GM23338 (cell line): ENCODE data around the gene DLST. TPM values are rescaled to one million over a fixed set of nuclear protein-coding genes. Genes with fewer than 3 reads are reported as not detected.

Experiments used
- ATAC-seq: fragments of 200-7000 bp; cut with Tn5 transposase; 3 replicates; pipeline ENCODE4 v1.9.1; 2020
- DNase-seq: peaks from one replicate; pipeline ENCODE4 v3.0.0-alpha.2; 2015; ENCODE audit warnings: low spot score
- H2AFZ ChIP-seq: fragments of 200-600 bp; sonication (generic); 2 replicates; pipeline ENCODE4 v1.8.0; 2016; ENCODE audit warnings: antibody characterized with exemption, mild to moderate bottlenecking, moderate library complexity
- H3F3A ChIP-seq: fragments of 200-600 bp; sonication (generic); replicated peaks from 2 replicates; pipeline ENCODE4 v1.8.0; 2017; ENCODE audit warnings: antibody characterized with exemption, mixed run types, low read depth
- H3K27ac ChIP-seq: fragments of 200-600 bp; sonication (generic); 2 replicates; pipeline ENCODE4 v1.6.1; 2016; ENCODE audit warnings: low read depth
- H3K27me3 ChIP-seq: fragments of 200-600 bp; sonication (generic); 2 replicates; pipeline ENCODE4 v1.8.0; 2016; ENCODE audit warnings: mild to moderate bottlenecking, mixed run types, moderate library complexity; ENCODE audit not compliant: insufficient read depth
- H3K36me3 ChIP-seq: fragments of 200-600 bp; sonication (generic); 2 replicates; pipeline ENCODE4 v1.8.0; 2016; ENCODE audit warnings: mild to moderate bottlenecking; ENCODE audit not compliant: insufficient read depth
- H3K4me1 ChIP-seq: fragments of 200-600 bp; sonication (generic); 2 replicates; pipeline ENCODE4 v1.8.0; 2016; ENCODE audit warnings: mild to moderate bottlenecking, moderate library complexity; ENCODE audit not compliant: insufficient read depth
- H3K4me2 ChIP-seq: fragments of 200-600 bp; sonication (generic); 2 replicates; pipeline ENCODE4 v1.7.1; 2017; ENCODE audit warnings: mixed run types
- H3K4me3 ChIP-seq: fragments of 200-600 bp; sonication (generic); 2 replicates; pipeline ENCODE4 v1.6.1; 2016; ENCODE audit warnings: mixed run types
- H3K79me2 ChIP-seq: fragments of 200-600 bp; sonication (generic); replicated peaks from 2 replicates; pipeline ENCODE4 v1.8.0; 2017; ENCODE audit warnings: mild to moderate bottlenecking; ENCODE audit not compliant: insufficient read depth
- H3K9me2 ChIP-seq: fragments of 200-600 bp; sonication (generic); 2 replicates; pipeline ENCODE4 v1.8.0; 2017; ENCODE audit not compliant: insufficient read depth
- H4K20me1 ChIP-seq: fragments of 200-600 bp; sonication (generic); replicated peaks from 2 replicates; pipeline ENCODE4 v1.8.0; 2017; ENCODE audit warnings: mild to moderate bottlenecking; ENCODE audit not compliant: insufficient read depth
- H3K27ac Mint-ChIP-seq: 2 replicates; pipeline ENCODE4 v1.8.0; 2020; ENCODE audit warnings: inconsistent platforms, mild to moderate bottlenecking, moderate library complexity, mixed read lengths
- H3K27me3 Mint-ChIP-seq: 3 replicates; pipeline ENCODE4 v1.8.0; 2022; ENCODE audit warnings: low read depth, mild to moderate bottlenecking, moderate library complexity, mixed read lengths, inconsistent platforms; ENCODE audit not compliant: insufficient read depth, poor library complexity
- H3K36me3 Mint-ChIP-seq: 3 replicates; pipeline ENCODE4 v1.8.0; 2021; ENCODE audit warnings: low read depth, mild to moderate bottlenecking, inconsistent platforms, moderate library complexity, mixed read lengths
- H3K4me1 Mint-ChIP-seq: 3 replicates; pipeline ENCODE4 v1.8.0; 2020; ENCODE audit warnings: mild to moderate bottlenecking, inconsistent platforms, mixed read lengths
- H3K4me3 Mint-ChIP-seq: 3 replicates; pipeline ENCODE4 v1.8.0; 2021; ENCODE audit warnings: moderate library complexity, mild to moderate bottlenecking, inconsistent platforms, mixed read lengths
- H3K9me3 Mint-ChIP-seq: 3 replicates; pipeline ENCODE4 v1.8.0; 2020; ENCODE audit warnings: moderate library complexity, mild to moderate bottlenecking, inconsistent platforms, mixed read lengths
- JUNB ChIP-seq: IDR thresholded peaks from one replicate; pipeline ENCODE4 v1.6.1; 2016; ENCODE audit warnings: antibody characterized with exemption; ENCODE audit not compliant: unreplicated experiment
- POLR2AphosphoS5 ChIP-seq: IDR thresholded peaks from 2 replicates; pipeline ENCODE4 v1.6.1; 2016; ENCODE audit warnings: antibody characterized with exemption, low read depth
- STAT1 ChIP-seq: IDR thresholded peaks from one replicate; pipeline ENCODE4 v1.6.1; 2016; ENCODE audit warnings: antibody characterized with exemption; ENCODE audit not compliant: unreplicated experiment
- ZNF114 ChIP-seq: fragments of 250-450 bp; sonication (Bioruptor Pico); IDR thresholded peaks from 2 replicates; pipeline ENCODE4 v1.5.0; 2020; ENCODE audit warnings: mild to moderate bottlenecking, moderate library complexity
- polyA plus RNA-seq: library from polyadenylated mRNA; unstranded; fragments of >200 nt; fragmentation: Nextera tagmentation; extraction: Ambion mirVana; gene quantifications from 2 replicates; pipeline ENCODE4 v1.2.1, GENCODE V29; 2016
- total RNA-seq: library from RNA; depleted of rRNA; stranded (reverse); fragments of >200 nt; shearing (Covaris generic); gene quantifications from 2 replicates; pipeline ENCODE4 v1.2.3, GENCODE V29; 2014
- TF ChIP-seq, protein P1 (sequence below): fragments of 250-450 bp; sonication (Bioruptor Pico); IDR thresholded peaks from 2 replicates; pipeline ENCODE4 v1.5.0; 2020; ENCODE audit warnings: mild to moderate bottlenecking, moderate library complexity
- TF ChIP-seq, protein P2 (sequence below): IDR thresholded peaks from one replicate; pipeline ENCODE4 v1.6.1; 2018; ENCODE audit warnings: antibody characterized with exemption; ENCODE audit not compliant: unreplicated experiment

DLST gene
- total and polyA plus RNA-seq, 2 experiments from 2014 or later: 11.2 to 106 TPM

DNA sequence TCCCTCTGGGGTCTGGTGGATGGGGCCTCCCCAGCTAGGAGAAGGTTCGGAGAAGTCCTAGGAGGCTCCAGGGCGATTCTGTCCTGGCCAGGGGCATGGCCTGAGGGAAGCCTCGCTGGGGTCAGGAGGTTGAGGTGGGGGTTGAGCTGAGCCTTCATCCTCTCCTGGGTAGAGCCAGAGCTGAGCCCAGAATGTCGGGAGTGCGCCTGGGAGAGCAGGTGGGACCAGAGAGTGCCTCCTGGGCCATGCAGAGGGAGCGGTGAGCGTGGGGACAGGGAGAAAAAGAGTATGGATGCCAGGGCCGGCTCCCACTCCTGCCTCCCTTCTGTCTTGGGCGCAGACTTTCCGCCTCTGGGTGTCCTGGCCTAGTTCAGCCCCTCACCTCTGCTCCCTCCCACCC lies 28.2 kb downstream of the DLST start:
- no peak overlapping the region for H3K4me2 ChIP-seq
- no peak for TF ChIP-seq JUNB
- TF ChIP-seq STAT1: no peak
- TF ChIP-seq, protein P1, sequence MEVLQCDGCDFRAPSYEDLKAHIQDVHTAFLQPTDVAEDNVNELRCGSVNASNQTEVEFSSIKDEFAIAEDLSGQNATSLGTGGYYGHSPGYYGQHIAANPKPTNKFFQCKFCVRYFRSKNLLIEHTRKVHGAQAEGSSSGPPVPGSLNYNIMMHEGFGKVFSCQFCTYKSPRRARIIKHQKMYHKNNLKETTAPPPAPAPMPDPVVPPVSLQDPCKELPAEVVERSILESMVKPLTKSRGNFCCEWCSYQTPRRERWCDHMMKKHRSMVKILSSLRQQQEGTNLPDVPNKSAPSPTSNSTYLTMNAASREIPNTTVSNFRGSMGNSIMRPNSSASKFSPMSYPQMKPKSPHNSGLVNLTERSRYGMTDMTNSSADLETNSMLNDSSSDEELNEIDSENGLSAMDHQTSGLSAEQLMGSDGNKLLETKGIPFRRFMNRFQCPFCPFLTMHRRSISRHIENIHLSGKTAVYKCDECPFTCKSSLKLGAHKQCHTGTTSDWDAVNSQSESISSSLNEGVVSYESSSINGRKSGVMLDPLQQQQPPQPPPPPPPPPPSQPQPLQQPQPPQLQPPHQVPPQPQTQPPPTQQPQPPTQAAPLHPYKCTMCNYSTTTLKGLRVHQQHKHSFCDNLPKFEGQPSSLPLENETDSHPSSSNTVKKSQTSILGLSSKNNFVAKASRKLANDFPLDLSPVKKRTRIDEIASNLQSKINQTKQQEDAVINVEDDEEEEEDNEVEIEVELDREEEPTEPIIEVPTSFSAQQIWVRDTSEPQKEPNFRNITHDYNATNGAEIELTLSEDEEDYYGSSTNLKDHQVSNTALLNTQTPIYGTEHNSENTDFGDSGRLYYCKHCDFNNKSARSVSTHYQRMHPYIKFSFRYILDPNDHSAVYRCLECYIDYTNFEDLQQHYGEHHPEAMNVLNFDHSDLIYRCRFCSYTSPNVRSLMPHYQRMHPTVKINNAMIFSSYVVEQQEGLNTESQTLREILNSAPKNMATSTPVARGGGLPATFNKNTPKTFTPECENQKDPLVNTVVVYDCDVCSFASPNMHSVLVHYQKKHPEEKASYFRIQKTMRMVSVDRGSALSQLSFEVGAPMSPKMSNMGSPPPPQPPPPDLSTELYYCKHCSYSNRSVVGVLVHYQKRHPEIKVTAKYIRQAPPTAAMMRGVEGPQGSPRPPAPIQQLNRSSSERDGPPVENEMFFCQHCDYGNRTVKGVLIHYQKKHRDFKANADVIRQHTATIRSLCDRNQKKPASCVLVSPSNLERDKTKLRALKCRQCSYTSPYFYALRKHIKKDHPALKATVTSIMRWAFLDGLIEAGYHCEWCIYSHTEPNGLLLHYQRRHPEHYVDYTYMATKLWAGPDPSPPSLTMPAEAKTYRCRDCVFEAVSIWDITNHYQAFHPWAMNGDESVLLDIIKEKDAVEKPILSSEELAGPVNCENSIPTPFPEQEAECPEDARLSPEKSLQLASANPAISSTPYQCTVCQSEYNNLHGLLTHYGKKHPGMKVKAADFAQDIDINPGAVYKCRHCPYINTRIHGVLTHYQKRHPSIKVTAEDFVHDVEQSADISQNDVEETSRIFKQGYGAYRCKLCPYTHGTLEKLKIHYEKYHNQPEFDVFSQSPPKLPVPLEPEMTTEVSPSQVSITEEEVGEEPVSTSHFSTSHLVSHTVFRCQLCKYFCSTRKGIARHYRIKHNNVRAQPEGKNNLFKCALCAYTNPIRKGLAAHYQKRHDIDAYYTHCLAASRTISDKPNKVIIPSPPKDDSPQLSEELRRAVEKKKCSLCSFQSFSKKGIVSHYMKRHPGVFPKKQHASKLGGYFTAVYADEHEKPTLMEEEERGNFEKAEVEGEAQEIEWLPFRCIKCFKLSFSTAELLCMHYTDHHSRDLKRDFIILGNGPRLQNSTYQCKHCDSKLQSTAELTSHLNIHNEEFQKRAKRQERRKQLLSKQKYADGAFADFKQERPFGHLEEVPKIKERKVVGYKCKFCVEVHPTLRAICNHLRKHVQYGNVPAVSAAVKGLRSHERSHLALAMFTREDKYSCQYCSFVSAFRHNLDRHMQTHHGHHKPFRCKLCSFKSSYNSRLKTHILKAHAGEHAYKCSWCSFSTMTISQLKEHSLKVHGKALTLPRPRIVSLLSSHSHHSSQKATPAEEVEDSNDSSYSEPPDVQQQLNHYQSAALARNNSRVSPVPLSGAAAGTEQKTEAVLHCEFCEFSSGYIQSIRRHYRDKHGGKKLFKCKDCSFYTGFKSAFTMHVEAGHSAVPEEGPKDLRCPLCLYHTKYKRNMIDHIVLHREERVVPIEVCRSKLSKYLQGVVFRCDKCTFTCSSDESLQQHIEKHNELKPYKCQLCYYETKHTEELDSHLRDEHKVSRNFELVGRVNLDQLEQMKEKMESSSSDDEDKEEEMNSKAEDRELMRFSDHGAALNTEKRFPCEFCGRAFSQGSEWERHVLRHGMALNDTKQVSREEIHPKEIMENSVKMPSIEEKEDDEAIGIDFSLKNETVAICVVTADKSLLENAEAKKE (CRISPR knock-in tag): no peak
- H3K36me3 ChIP-seq: no peaks in the 10 kb centered on the region
- H3K9me3 Mint-ChIP-seq: no peaks in the 10 kb centered on the region
- ATAC-seq (no peak), DNase-seq (no peak)
- 0 out of 2 replicates have a peak, but pooled peaks cover 2% of the 10 kb centered on the region for H3F3A ChIP-seq
- H3K36me3 Mint-ChIP-seq: peaks cover 7% of the 10 kb centered on the region; the same call in 2 of the 3 replicates
- H3K27me3 ChIP-seq: no peaks in the 10 kb centered on the region
- H2AFZ ChIP-seq: no peak overlapping the region
- no peaks in the 10 kb centered on the region for H3K79me2 ChIP-seq
- H3K4me3 ChIP-seq: no peak overlapping the region
- no peaks in the 10 kb centered on the region for H3K4me1 ChIP-seq
- no peaks in the 10 kb centered on the region for H3K9me2 ChIP-seq
- no peaks in the 10 kb centered on the region for H3K4me1 Mint-ChIP-seq
- peaks cover 4% of the 10 kb centered on the region for H4K20me1 ChIP-seq
- no peak overlapping the region for H3K27ac ChIP-seq
- H3K27me3 Mint-ChIP-seq: peaks cover 7% of the 10 kb centered on the region
- no peak overlapping the region for H3K27ac Mint-ChIP-seq
- no peak overlapping the region; the same call in 2 of the 3 replicates for H3K4me3 Mint-ChIP-seq

DNA sequence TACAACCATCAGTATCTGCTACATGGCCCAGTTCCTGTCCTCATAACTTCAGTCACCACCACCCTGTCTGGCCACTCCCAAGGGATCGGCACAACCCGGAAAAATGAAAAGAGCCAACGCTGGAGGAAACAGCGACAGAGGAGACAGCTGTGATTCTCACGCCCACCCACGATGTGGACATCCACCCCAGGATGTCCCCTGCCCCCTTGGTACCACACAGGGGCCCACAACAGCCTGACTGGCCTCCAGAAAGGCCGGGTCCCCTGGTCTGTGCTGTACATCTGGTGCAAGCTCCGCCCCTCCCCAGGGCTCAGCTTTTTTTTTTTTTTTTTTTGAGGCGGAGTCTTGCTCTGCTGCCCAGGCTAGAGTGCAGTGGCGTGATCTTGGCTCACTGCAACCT lies 28.8 kb downstream of the DLST start:
- H3K36me3 ChIP-seq: no peaks in the 10 kb centered on the region
- no peak overlapping the region for H2AFZ ChIP-seq
- H3K4me3 Mint-ChIP-seq: no peak overlapping the region
- H3K9me3 Mint-ChIP-seq: no peaks in the 10 kb centered on the region
- no peak overlapping the region for H3K27ac ChIP-seq
- peaks cover 7% of the 10 kb centered on the region for H3K27me3 Mint-ChIP-seq
- H3K36me3 Mint-ChIP-seq: peaks cover 5% of the 10 kb centered on the region; the same call in 2 of the 3 replicates
- no peaks in the 10 kb centered on the region for H3K79me2 ChIP-seq
- no peak overlapping the region for H3K4me2 ChIP-seq
- H3F3A ChIP-seq: no peaks in the 10 kb centered on the region
- no peak for ATAC-seq
- DNase-seq: no peak
- H3K9me2 ChIP-seq: no peaks in the 10 kb centered on the region
- no peaks in the 10 kb centered on the region for H3K4me1 ChIP-seq
- no peak overlapping the region for H3K27ac Mint-ChIP-seq
- H3K4me1 Mint-ChIP-seq: no peaks in the 10 kb centered on the region
- 0 out of 2 replicates have a peak, but pooled peaks cover 4% of the 10 kb centered on the region for H4K20me1 ChIP-seq
- no peaks in the 10 kb centered on the region for H3K27me3 ChIP-seq
- no peak overlapping the region for H3K4me3 ChIP-seq
- TF ChIP-seq, protein P2, sequence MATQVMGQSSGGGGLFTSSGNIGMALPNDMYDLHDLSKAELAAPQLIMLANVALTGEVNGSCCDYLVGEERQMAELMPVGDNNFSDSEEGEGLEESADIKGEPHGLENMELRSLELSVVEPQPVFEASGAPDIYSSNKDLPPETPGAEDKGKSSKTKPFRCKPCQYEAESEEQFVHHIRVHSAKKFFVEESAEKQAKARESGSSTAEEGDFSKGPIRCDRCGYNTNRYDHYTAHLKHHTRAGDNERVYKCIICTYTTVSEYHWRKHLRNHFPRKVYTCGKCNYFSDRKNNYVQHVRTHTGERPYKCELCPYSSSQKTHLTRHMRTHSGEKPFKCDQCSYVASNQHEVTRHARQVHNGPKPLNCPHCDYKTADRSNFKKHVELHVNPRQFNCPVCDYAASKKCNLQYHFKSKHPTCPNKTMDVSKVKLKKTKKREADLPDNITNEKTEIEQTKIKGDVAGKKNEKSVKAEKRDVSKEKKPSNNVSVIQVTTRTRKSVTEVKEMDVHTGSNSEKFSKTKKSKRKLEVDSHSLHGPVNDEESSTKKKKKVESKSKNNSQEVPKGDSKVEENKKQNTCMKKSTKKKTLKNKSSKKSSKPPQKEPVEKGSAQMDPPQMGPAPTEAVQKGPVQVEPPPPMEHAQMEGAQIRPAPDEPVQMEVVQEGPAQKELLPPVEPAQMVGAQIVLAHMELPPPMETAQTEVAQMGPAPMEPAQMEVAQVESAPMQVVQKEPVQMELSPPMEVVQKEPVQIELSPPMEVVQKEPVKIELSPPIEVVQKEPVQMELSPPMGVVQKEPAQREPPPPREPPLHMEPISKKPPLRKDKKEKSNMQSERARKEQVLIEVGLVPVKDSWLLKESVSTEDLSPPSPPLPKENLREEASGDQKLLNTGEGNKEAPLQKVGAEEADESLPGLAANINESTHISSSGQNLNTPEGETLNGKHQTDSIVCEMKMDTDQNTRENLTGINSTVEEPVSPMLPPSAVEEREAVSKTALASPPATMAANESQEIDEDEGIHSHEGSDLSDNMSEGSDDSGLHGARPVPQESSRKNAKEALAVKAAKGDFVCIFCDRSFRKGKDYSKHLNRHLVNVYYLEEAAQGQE: no peak
- TF ChIP-seq ZNF114 (CRISPR knock-in tag) (no peak), POLR2AphosphoS5 (no peak)
